Measurements from ENCODE around the gene PHKB. TPM values are rescaled to one million over a fixed set of nuclear protein-coding genes. Genes with fewer than 3 reads are reported as not detected.
"Not testable (repeated sequence)": the region's sequence is repeated elsewhere in the genome, so short reads cannot be mapped to it uniquely, and the experiment has no call there.

PHKB gene
- total RNA-seq, 2 donors from 2014 or later: 22.4 to 32.2 TPM

GRCh38 chr16:47551767-47552166 is 90.6 kb downstream of the PHKB start:
- H3K27ac Mint-ChIP-seq; H3K4me1 Mint-ChIP-seq; ATAC-seq (replicated peaks); H3K27me3 Mint-ChIP-seq; H3K4me3 Mint-ChIP-seq: not testable (repeated sequence)
- H3K36me3 Mint-ChIP-seq (ENCODE audit: low read depth): peaks cover 79% of the 10 kb centered on the region
- H3K9me3 Mint-ChIP-seq: peaks cover 18% of the 10 kb centered on the region

GRCh38 chr16:47553853-47554564 is 92.9 kb downstream of the PHKB start:
- Mint-ChIP-seq H3K4me3 (no peak overlapping the region), H3K4me1 (no peaks in the 10 kb centered on the region), H3K27ac (no peak overlapping the region), H3K27me3 (no peaks in the 10 kb centered on the region), H3K9me3 (peaks cover 18% of the 10 kb centered on the region), H3K36me3 (ENCODE audit: low read depth) (peaks cover 64% of the 10 kb centered on the region)
- no peak for ATAC-seq (replicated peaks)

- Mint-ChIP-seq H3K36me3 (ENCODE audit: low read depth) (peaks cover 58% of the 10 kb centered on the region), H3K9me3 (peaks cover 18% of the 10 kb centered on the region)
- not testable (repeated sequence) for H3K27ac Mint-ChIP-seq; H3K27me3 Mint-ChIP-seq; ATAC-seq (replicated peaks); H3K4me1 Mint-ChIP-seq; H3K4me3 Mint-ChIP-seq
These were observed 93.5 kb downstream of the PHKB start for GRCh38 chr16:47554587-47554986.

- no peaks in the 10 kb centered on the region for H3K27me3 Mint-ChIP-seq
- H3K4me1 Mint-ChIP-seq: peaks cover 19% of the 10 kb centered on the region
- H3K4me3 Mint-ChIP-seq: no peak overlapping the region
- no peak overlapping the region for H3K27ac Mint-ChIP-seq
- peaks cover 6% of the 10 kb centered on the region for H3K9me3 Mint-ChIP-seq
- no peaks in the 10 kb centered on the region for H3K36me3 Mint-ChIP-seq (ENCODE audit: low read depth)
- no peak for ATAC-seq (replicated peaks)
These were observed 100.2 kb downstream of the PHKB start for GRCh38 chr16:47561286-47561685.

- no peak for ATAC-seq (replicated peaks)
- Mint-ChIP-seq H3K36me3 (ENCODE audit: low read depth) (no peaks in the 10 kb centered on the region), H3K27me3 (no peaks in the 10 kb centered on the region), H3K9me3 (peaks cover 6% of the 10 kb centered on the region), H3K4me3 (no peak overlapping the region), H3K4me1 (peaks cover 19% of the 10 kb centered on the region), H3K27ac (no peak overlapping the region)
These were observed 101.2 kb downstream of the PHKB start for GRCh38 chr16:47562366-47562765.

GRCh38 chr16:47565454-47565853 is 104.3 kb downstream of the PHKB start:
- H3K36me3 Mint-ChIP-seq (ENCODE audit: low read depth): no peaks in the 10 kb centered on the region
- H3K4me3 Mint-ChIP-seq: peak overlapping the region; percentile 67
- peaks cover 6% of the 10 kb centered on the region for H3K9me3 Mint-ChIP-seq
- no peaks in the 10 kb centered on the region for H3K27me3 Mint-ChIP-seq
- H3K4me1 Mint-ChIP-seq: peaks cover 34% of the 10 kb centered on the region
- peak overlapping the region; percentile 61 for H3K27ac Mint-ChIP-seq
- peak; percentile 74 for ATAC-seq (replicated peaks)

GRCh38 chr16:47567321-47567720 is 106.2 kb downstream of the PHKB start:
- Mint-ChIP-seq H3K27me3 (no peaks in the 10 kb centered on the region), H3K4me1 (peaks cover 38% of the 10 kb centered on the region), H3K4me3 (no peak overlapping the region), H3K9me3 (peaks cover 8% of the 10 kb centered on the region), H3K36me3 (ENCODE audit: low read depth) (no peaks in the 10 kb centered on the region), H3K27ac (no peak overlapping the region)
- ATAC-seq (replicated peaks): no peak

- Mint-ChIP-seq H3K27me3 (no peaks in the 10 kb centered on the region), H3K9me3 (peaks cover 9% of the 10 kb centered on the region), H3K4me1 (peaks cover 45% of the 10 kb centered on the region), H3K36me3 (ENCODE audit: low read depth) (no peaks in the 10 kb centered on the region), H3K27ac (peak overlapping the region; percentile 10), H3K4me3 (peak overlapping the region; percentile 32)
- ATAC-seq (replicated peaks): peak; percentile 33
These were observed 107.2 kb downstream of the PHKB start for GRCh38 chr16:47568351-47568750.

GRCh38 chr16:47571049-47571448 is 109.9 kb downstream of the PHKB start:
- Mint-ChIP-seq H3K4me1 (peaks cover 39% of the 10 kb centered on the region), H3K27me3 (no peaks in the 10 kb centered on the region), H3K4me3 (no peak overlapping the region), H3K36me3 (ENCODE audit: low read depth) (no peaks in the 10 kb centered on the region), H3K27ac (no peak overlapping the region), H3K9me3 (peaks cover 5% of the 10 kb centered on the region)
- ATAC-seq (replicated peaks): no peak

GRCh38 chr16:47571711-47572110 is 110.6 kb downstream of the PHKB start:
- Mint-ChIP-seq H3K4me1 (peaks cover 36% of the 10 kb centered on the region), H3K27me3 (no peaks in the 10 kb centered on the region), H3K9me3 (peaks cover 3% of the 10 kb centered on the region), H3K27ac (no peak overlapping the region), H3K4me3 (no peak overlapping the region), H3K36me3 (ENCODE audit: low read depth) (no peaks in the 10 kb centered on the region)
- no peak for ATAC-seq (replicated peaks)

GRCh38 chr16:47574091-47575054 is 113.2 kb downstream of the PHKB start:
- no peaks in the 10 kb centered on the region for H3K36me3 Mint-ChIP-seq (ENCODE audit: low read depth)
- H3K4me3 Mint-ChIP-seq: peak overlapping the region; percentile 26
- H3K4me1 Mint-ChIP-seq: peaks cover 44% of the 10 kb centered on the region
- peaks cover 3% of the 10 kb centered on the region for H3K9me3 Mint-ChIP-seq
- H3K27me3 Mint-ChIP-seq: no peaks in the 10 kb centered on the region
- peak overlapping the region; percentile 21 for H3K27ac Mint-ChIP-seq
- peak; percentile 89 for ATAC-seq (replicated peaks)

- peaks cover 3% of the 10 kb centered on the region for H3K9me3 Mint-ChIP-seq
- no peak overlapping the region for H3K4me3 Mint-ChIP-seq
- no peak for ATAC-seq (replicated peaks)
- no peaks in the 10 kb centered on the region for H3K27me3 Mint-ChIP-seq
- H3K4me1 Mint-ChIP-seq: peaks cover 39% of the 10 kb centered on the region
- no peak overlapping the region for H3K27ac Mint-ChIP-seq
- H3K36me3 Mint-ChIP-seq (ENCODE audit: low read depth): peaks cover 6% of the 10 kb centered on the region
These were observed 115.9 kb downstream of the PHKB start for GRCh38 chr16:47577029-47577428.

- no peak overlapping the region for H3K4me3 Mint-ChIP-seq
- H3K4me1 Mint-ChIP-seq: peaks cover 29% of the 10 kb centered on the region
- no peak overlapping the region for H3K27ac Mint-ChIP-seq
- no peak for ATAC-seq (replicated peaks)
- H3K36me3 Mint-ChIP-seq (ENCODE audit: low read depth): peaks cover 6% of the 10 kb centered on the region
- H3K27me3 Mint-ChIP-seq: no peaks in the 10 kb centered on the region
- no peaks in the 10 kb centered on the region for H3K9me3 Mint-ChIP-seq
These were observed 116.9 kb downstream of the PHKB start for GRCh38 chr16:47578033-47578432.

- no peaks in the 10 kb centered on the region for H3K9me3 Mint-ChIP-seq
- ATAC-seq (replicated peaks): peak; percentile 55
- H3K4me3 Mint-ChIP-seq: no peak overlapping the region
- peaks cover 29% of the 10 kb centered on the region for H3K4me1 Mint-ChIP-seq
- H3K27ac Mint-ChIP-seq: no peak overlapping the region
- peaks cover 6% of the 10 kb centered on the region for H3K36me3 Mint-ChIP-seq (ENCODE audit: low read depth)
- no peaks in the 10 kb centered on the region for H3K27me3 Mint-ChIP-seq
These were observed 117.4 kb downstream of the PHKB start for GRCh38 chr16:47578573-47578972.

GRCh38 chr16:47581114-47581513 is 120.0 kb downstream of the PHKB start:
- Mint-ChIP-seq H3K4me3 (no peak overlapping the region), H3K9me3 (no peaks in the 10 kb centered on the region), H3K27ac (no peak overlapping the region), H3K27me3 (no peaks in the 10 kb centered on the region), H3K36me3 (ENCODE audit: low read depth) (peaks cover 6% of the 10 kb centered on the region), H3K4me1 (peaks cover 18% of the 10 kb centered on the region)
- ATAC-seq (replicated peaks): no peak
